Activated B cell treated with CpG ODN at 0.5 μM for 24 hours (primary cell): ENCODE data around the gene ZBTB49. TPM values are rescaled to one million over a fixed set of nuclear protein-coding genes. Genes with fewer than 3 reads are reported as not detected.

Experiments
- ATAC-seq: fragments of 200-7000 bp; cut with Tn5 transposase; one replicate; pipeline ENCODE4 v1.10.0; 2021; ENCODE audit warnings: low read depth, mild to moderate bottlenecking, moderate library complexity
- CTCF ChIA-PET: fragments of 350-600 bp; sonication (Branson Sonifier 250); formaldehyde crosslinking; loops from one replicate; lab custom pipeline; 2021; ENCODE audit warnings: antibody characterized with exemption; lab: Charles Lee
- POLR2A ChIA-PET: fragments of 350-600 bp; sonication (Branson Sonifier 250); formaldehyde crosslinking; loops from one replicate; lab custom pipeline; 2021; ENCODE audit warnings: antibody characterized with exemption; lab: Charles Lee
- DNase-seq: peaks from one replicate; pipeline ENCODE4 v3.0.0; 2022
- H3K27ac Mint-ChIP-seq: one replicate; pipeline ENCODE4 v1.8.0; 2020; ENCODE audit warnings: mixed read lengths
- H3K27me3 Mint-ChIP-seq: one replicate; pipeline ENCODE4 v1.8.0; 2021; ENCODE audit warnings: mixed read lengths
- H3K36me3 Mint-ChIP-seq: one replicate; pipeline ENCODE4 v1.8.0; 2021; ENCODE audit warnings: low read depth, mixed read lengths
- H3K4me1 Mint-ChIP-seq: one replicate; pipeline ENCODE4 v1.8.0; 2021; ENCODE audit warnings: mixed read lengths
- H3K4me3 Mint-ChIP-seq: one replicate; pipeline ENCODE4 v1.8.0; 2020; ENCODE audit warnings: mild to moderate bottlenecking, mixed read lengths
- H3K9me3 Mint-ChIP-seq: one replicate; pipeline ENCODE4 v1.8.0; 2020; ENCODE audit warnings: mixed read lengths
- CTCF ChIP-seq: fragments of 200-600 bp; IDR thresholded peaks from one replicate; pipeline ENCODE4 v1.8.0; 2022; ENCODE audit warnings: antibody characterized with exemption, mild to moderate bottlenecking
- intact Hi-C: fragments of 100-400 bp; cut with micrococcal nuclease; formaldehyde crosslinking; loops from one replicate; pipeline ENCODE4 v1.15.1; 2024
- total RNA-seq: library from RNA; stranded (reverse); gene quantifications from 2 replicates; pipeline ENCODE4 v1.2.3, GENCODE V29; 2022

Gene ZBTB49
- total RNA-seq, 1 donor from 2014 or later, result 11.6 TPM

GRCh38 chr4:4315461-4316149 lies 25.6 kb downstream of the ZBTB49 start:
- no peak for DNase-seq
- no peaks in the 10 kb centered on the region for H3K9me3 Mint-ChIP-seq
- no peaks in the 10 kb centered on the region for H3K4me1 Mint-ChIP-seq
- no peak for ATAC-seq
- no peak overlapping the region for H3K27ac Mint-ChIP-seq
- no peak for TF ChIP-seq CTCF
- intact Hi-C loops, result no loop called here
- ChIA-PET CTCF (no interaction called here), POLR2A (no interaction called here)
- peaks cover 66% of the 10 kb centered on the region for H3K36me3 Mint-ChIP-seq
- no peak overlapping the region for H3K4me3 Mint-ChIP-seq
- no peaks in the 10 kb centered on the region for H3K27me3 Mint-ChIP-seq

GRCh38 chr4:4316150-4316495 lies 26.1 kb downstream of the ZBTB49 start:
- DNase-seq (no peak), ATAC-seq (no peak)
- no peak overlapping the region for H3K27ac Mint-ChIP-seq
- CTCF ChIA-PET, result no interaction called here
- H3K36me3 Mint-ChIP-seq, result peaks cover 71% of the 10 kb centered on the region
- H3K9me3 Mint-ChIP-seq, result no peaks in the 10 kb centered on the region
- intact Hi-C loops, result no loop called here
- no peak overlapping the region for H3K4me3 Mint-ChIP-seq
- no peaks in the 10 kb centered on the region for H3K27me3 Mint-ChIP-seq
- POLR2A ChIA-PET, result no interaction called here
- TF ChIP-seq CTCF, result no peak
- H3K4me1 Mint-ChIP-seq, result no peaks in the 10 kb centered on the region

GRCh38 chr4:4317496-4318232 lies 27.6 kb downstream of the ZBTB49 start:
- ATAC-seq, result no peak
- Mint-ChIP-seq H3K4me1 (no peaks in the 10 kb centered on the region), H3K27ac (no peak overlapping the region), H3K4me3 (no peak overlapping the region), H3K36me3 (peaks cover 81% of the 10 kb centered on the region), H3K9me3 (no peaks in the 10 kb centered on the region), H3K27me3 (no peaks in the 10 kb centered on the region)
- no peak for TF ChIP-seq CTCF
- POLR2A ChIA-PET, result no interaction called here
- intact Hi-C loops, result no loop called here
- CTCF ChIA-PET, result no interaction called here
- DNase-seq, result no peak

GRCh38 chr4:4320528-4320927 lies 30.5 kb downstream of the ZBTB49 start:
- Mint-ChIP-seq H3K27ac (no peak overlapping the region), H3K27me3 (no peaks in the 10 kb centered on the region), H3K4me1 (no peaks in the 10 kb centered on the region), H3K4me3 (no peak overlapping the region), H3K36me3 (peaks cover 62% of the 10 kb centered on the region), H3K9me3 (no peaks in the 10 kb centered on the region)
- ChIA-PET CTCF (no interaction called here), POLR2A (no interaction called here)
- intact Hi-C loops, result no loop called here
- ATAC-seq (no peak), DNase-seq (no peak)
- no peak for TF ChIP-seq CTCF

GRCh38 chr4:4320951-4321714 lies 31.1 kb downstream of the ZBTB49 start:
- Mint-ChIP-seq H3K27me3 (no peaks in the 10 kb centered on the region), H3K4me3 (no peak overlapping the region), H3K36me3 (peaks cover 56% of the 10 kb centered on the region), H3K9me3 (no peaks in the 10 kb centered on the region), H3K27ac (no peak overlapping the region), H3K4me1 (no peaks in the 10 kb centered on the region)
- no peak for DNase-seq
- intact Hi-C loops, result no loop called here
- CTCF ChIA-PET, result no interaction called here
- ATAC-seq, result no peak
- POLR2A ChIA-PET, result no interaction called here
- no peak for TF ChIP-seq CTCF
